Activated T-cell treated with anti-CD3 and anti-CD28 coated beads for 4 hours (primary cell): Measurements from ENCODE around the gene SNRNP70.
"Not testable (repeated sequence)": the region's sequence is repeated elsewhere in the genome, so short reads cannot be mapped to it uniquely, and the experiment has no call there.

Experiments used
- DNase-seq: peaks from one replicate; pipeline ENCODE4 v3.0.0-alpha.2; 2020

Gene SNRNP70

DNA sequence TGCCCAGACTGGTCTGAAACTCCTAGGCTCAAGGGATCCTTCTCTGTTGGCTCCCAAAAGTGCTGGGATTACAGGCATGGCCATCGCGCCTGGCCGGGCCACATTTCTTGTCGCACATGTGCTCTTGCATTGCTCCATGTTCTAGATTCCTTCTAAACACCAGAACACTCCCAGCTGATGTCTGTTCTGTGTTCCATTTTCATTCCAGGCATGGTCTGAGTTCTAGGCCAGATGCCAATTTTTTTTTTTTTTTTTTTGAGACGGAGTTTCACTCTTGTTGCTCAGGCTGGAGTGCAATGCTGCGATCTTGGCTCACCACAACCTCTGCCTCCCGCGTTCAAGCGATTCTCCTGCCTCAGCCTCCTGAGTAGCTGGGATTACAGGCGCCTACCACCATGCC, 36.6 kb downstream of the SNRNP70 start:
- not testable (repeated sequence) for DNase-seq

DNA sequence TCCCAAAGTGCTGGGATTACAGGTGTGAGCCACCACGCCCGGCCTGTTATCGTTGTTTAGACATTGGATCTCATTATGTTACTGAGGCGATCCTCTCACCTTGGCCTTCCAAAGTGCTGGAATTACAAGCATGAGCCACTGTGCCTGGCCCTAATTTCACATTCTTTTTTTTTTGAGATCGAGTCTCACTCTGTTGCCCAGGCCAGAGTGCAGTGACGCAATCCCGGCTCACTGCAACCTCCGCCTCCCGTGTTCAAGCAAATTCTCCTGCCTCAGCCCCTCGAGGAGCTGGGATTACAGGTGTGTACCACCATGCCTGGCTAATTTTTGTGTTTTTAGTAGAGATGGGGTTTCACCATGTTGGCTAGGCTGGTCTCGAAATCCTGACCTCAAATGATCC, 38.0 kb downstream of the SNRNP70 start:
- DNase-seq, result not testable (repeated sequence)

DNA sequence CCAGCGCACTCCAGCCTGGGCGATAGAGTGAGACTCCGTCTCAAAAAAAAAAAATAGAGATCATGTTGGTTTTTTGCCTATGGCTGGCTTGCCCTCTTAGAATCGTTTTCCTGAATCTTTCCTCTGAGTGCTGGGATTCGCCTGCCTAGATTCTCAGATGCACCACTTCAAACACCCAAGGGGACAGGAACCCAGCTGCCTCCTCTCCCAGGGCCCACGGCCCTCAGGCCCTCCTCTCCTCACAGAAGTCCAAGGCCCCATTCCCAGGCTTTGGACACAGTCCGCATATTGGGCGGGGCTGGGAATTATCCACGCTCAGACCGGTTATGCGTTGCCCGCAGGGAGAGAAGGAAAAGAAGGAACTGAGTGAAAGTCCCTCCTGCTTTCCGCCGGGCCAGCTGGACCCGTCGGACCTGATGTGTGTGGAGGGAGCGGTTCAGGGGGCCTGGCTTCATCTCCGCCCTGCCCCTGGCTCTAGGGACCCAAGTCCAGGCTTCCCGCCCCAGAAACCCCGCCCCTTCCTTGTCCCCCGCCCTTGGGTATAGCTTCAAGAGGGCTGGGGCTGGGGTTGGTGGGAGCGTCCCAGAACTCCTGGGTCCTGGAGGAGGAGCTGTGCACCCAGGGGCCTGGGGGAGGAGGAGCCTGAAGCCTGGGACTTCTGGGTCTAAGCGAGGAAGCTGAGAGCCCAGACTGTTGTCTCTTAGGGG, 39.9 kb downstream of the SNRNP70 start:
- no peak for DNase-seq

DNA sequence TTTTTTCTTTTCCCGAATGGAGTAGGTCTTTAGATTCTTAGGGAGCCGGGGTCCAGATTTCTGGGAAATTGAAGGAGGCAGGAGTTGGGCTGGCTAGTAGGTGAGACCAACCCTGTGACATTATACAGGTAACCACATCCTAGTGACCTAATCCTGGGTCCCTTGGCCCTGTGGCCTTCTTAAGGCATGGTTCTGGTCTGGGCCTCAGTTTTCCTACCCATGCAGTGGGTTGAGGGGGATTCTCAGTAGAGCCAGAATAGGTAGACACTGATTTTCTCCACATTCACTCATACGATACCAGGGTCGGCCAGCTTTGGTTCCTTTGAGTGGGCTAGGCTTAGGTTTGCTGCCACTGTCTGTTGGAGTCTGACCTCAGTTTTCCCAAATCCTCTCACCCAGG, 41.3 kb downstream of the SNRNP70 start:
- no peak for DNase-seq

DNA sequence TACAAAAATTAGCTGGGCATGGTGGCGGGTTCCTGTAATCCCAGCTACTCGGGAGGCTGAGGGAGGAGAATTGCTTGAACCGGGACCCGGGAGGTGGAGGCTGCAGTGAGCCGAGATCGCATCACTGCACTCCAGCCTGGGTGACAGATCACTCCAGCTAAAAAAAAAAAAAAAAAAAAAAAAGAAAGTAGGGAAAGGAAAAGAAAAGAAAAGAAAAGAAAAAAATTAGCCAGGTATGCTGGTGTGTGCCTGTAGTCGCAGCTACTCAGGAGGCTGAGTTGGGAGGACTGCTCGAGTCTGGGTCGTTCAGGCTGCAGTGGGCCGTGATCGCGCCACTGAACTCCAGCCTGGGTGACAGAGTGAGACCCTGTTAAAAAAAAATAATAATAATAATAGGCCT, 42.0 kb downstream of the SNRNP70 start:
- DNase-seq, result not testable (repeated sequence)

DNA sequence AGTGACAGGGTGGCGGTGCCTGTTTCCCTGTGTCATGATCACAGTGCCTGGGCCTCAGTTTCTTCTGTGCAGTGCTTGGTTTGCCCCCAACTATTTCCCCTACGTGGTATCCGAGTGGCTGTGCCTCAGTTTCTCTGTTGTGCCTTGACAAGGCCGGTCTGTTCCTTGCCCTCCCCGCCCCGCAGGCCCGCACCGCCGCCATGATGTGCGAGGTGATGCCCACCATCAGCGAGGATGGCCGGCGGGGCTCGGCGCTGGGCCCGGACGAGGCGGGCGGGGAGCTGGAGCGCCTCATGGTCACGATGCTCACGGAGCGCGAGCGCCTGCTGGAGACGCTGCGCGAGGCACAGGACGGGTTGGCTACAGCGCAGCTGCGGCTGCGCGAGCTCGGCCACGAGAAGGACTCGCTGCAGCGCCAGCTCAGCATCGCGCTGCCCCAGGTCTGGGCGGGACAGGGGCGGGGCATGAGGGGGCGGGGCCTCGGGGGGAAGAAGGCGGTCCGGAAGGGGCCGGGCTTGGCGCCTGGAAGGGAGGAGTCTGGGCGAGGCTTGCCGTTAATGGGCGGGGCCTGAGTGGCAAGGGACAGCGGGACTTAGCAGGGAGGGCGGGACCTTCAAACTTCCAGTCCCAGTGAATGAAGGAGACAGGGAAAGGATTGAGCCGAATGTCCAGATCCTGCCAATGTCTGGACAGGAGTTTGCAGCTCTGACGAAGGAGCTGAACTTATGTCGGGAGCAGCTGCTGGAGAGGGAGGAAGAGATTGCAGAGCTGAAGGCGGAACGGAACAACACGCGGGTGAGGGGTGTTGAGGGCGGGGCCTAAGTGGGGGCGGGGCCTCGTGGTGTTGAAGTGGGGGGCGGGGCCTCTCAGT, 42.7 kb downstream of the SNRNP70 start:
- peak; percentile 91 for DNase-seq

DNA sequence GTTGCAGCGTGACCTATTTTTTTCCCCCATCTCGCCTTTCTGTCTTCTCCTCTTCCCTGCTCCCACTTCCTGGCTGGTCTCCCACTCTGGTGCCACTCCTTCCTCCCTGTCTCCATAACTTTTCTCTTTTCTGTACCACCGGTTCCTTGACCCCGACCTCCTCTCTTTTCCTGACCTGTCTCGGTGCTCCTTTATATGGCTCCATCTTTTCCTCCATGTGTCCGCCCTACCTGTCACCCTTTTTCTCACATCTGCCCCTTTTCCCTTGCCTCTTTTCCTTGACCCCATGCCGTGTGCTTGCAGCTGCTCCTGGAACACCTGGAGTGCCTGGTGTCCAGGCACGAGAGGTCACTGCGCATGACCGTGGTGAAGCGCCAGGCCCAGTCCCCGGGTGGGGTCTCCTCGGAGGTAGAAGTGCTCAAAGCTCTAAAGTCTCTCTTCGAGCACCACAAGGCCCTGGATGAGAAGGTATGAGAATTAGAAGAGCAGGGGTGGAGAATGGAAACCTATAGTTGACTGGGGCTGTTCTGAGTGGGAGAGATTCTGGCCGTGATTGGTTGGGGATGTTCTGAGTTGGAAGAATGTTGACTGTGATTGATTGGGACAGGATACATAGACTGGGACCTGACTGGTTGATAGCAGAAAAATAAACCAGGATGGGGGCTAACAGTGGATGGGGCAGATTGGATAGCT, 43.4 kb downstream of the SNRNP70 start:
- DNase-seq, result no peak

DNA sequence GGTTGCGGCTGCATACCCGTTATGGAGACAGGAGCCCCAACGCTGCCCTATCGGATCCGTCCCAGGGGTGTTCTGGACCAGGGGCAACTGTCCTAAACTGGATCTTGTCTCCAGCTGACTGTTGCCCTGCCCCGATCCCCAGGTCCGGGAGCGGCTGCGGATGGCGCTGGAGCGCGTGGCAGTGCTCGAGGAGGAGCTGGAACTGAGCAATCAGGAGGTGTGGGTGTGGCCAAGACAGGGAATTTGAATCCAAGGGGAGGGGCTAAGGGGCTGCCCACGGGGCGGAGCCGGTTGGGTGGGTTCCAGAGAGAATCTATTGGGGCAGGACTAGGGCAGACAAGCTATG, 44.0 kb downstream of the SNRNP70 start:
- no peak for DNase-seq

DNA sequence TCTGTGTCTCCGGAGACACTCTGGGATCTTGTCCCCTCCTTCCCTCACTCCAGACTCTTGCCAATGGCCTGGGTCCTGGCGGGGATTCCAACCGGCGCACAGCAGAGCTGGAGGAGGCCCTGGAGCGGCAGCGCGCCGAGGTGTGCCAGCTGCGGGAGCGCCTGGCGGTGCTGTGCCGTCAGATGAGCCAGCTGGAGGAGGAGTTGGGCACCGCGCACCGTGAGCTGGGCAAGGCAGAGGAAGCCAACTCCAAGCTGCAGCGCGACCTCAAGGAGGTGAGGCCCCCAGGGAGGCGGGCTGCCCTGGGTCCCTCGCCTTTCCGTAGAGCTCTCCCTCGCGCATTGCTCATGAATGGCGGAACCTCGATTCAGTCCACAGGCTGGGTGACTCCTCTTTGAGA, 45.1 kb downstream of the SNRNP70 start:
- no peak for DNase-seq

DNA sequence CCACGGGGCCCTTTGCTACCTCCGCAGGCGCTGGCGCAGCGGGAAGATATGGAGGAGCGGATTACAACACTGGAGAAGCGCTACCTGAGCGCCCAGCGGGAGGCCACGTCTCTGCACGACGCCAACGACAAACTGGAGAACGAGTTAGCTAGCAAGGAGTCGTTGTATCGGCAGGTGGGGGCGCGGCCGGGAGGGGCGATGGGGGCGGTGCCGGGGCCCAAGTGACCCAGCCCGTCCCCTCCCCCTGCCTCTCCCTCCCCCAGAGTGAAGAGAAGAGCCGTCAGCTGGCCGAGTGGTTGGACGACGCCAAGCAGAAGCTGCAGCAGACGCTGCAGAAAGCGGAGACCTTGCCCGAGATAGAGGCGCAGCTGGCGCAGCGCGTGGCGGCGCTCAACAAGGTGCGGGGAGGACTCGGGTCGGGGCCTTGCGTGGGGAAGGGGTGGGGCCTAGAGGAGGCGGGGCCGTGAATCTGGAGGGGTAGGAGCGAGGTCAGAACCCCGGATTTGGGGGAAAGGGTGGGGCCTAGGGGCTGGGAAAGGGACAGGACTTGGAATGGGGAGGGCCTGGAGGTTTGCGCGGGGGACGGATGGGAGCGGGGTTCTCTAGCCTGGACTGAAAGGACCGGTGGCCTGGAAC, 47.8 kb downstream of the SNRNP70 start:
- no peak for DNase-seq

DNA sequence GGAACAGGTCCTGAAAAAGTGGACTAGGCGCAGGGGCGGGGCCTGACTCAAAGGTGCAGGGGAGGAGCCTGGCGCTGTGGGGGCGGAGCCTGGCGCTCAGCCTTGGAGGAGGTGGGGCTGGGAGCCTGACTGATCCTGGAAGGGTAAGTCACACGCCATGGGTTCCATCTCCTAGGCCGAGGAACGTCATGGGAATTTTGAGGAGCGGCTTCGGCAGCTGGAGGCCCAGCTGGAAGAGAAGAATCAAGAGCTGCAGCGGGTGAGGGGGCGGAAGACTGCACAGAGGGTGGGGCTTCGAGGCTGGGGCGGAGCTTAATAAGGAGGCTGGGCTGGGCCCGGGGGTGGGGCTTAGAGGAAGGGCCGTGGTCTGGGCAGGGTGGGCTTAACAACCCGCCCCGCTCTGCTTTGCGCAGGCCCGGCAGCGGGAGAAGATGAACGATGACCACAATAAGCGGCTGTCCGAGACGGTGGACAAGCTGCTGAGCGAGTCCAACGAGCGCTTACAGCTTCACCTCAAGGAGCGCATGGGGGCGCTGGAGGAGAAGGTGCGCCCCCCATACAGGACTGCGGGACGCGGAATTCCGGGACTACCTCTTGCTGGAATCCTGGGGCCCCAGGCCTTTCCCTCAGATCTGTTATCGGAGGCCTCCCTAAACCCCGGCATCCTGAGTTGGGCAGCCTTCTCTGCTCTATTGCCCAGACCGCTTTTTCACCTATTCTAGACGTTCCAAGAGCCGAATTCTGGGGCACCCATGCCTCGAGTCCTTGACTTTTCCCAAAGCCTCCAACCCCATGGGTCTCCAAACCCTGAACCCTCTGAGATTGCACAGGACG, 48.6 kb downstream of the SNRNP70 start:
- no peak for DNase-seq

DNA sequence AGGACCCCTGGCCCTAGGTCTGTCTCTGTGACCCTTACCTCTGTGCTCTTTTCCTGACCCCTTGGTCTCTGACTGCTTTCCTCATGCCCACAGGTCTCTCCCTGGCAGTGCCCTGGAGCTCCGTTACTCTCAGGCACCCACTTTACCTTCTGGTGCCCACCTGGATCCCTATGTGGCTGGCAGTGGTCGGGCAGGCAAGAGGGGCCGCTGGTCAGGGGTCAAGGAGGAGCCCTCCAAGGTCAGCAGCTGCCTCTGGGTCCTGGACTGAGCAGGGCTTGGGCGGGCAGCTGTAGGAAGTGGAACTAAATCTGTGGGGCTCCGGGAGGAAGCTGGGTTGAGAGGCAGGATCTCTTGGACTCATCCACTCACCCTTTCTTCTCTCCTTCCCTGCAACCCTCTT, 50.4 kb downstream of the SNRNP70 start:
- DNase-seq, result no peak

DNA sequence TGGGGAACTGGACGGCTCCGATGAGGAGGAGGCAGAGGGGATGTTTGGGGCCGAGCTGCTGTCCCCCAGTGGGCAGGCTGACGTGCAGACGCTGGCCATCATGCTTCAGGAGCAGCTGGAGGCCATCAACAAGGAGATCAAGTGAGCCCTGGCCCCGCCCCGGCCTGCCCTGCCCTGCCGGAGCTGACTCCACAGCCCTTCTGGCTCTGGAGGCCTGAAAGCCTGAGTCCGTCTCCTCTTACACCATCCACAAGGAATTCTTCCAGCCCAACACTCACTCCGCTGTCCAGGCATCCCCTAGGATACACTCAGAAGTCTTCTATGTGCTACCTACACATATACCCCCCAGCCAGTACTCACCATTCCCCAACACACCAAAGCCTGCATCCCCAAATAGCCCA, 51.5 kb downstream of the SNRNP70 start:
- DNase-seq, result no peak

DNA sequence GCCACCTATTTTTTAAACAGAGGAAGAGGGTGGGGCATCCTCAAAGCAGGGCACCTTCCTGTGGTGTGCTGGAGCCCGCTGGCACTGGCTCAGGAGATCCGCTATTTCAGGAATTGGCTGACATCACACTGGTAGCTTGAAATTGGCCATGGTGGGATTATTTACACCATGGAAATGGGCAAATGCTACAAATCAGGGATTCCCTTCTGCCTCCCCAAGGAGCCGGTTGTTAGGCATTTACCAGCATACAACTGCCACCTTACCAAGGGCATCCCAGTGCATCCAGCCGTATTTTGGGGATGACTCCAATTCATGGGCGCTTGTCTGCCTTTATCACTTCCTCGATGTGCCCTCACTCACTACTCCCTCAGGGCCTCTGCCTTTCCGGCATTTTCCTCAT, 55.7 kb downstream of the SNRNP70 start:
- DNase-seq, result no peak

DNA sequence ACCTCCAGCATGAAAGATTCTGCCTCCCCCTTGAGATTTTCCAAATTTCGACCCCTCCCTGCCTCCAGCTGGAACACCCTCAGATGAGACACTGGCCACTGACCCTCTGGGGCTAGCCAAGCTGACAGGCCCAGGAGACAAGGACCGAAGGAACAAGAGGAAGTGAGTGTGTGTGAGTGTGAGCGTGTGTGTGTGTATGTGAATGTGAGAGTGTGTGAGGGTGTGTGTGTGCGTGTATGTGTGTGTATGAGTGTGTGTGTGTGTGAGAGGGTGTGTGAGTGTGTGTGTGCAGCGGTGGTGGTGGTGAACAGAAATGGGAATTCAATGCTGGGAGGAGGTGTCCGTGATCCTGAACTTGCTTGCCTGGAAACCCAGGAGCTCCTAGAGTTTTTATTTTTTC, 56.1 kb downstream of the SNRNP70 start:
- DNase-seq, result no peak

DNA sequence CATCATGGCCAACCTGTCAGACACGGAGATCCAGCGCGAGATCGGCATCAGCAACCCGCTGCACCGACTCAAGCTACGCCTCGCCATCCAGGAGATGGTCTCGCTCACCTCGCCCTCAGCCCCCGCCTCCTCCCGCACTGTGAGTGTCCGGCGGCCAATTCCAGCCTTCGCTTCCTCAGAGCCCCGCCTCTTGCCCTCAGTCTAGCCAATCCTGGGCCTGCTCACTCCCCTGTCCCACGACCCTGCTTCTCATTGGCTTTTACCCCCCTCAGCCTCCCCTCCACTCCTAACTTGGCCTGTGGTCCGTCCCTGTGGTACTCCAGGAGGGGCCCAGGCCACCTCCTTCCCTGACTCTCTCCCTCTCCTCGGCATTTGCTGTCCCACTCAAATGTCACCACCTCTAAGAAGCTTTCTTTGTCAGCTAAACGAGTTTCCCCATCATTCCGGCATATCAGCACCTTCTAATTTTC, 57.6 kb downstream of the SNRNP70 start:
- no peak for DNase-seq

DNA sequence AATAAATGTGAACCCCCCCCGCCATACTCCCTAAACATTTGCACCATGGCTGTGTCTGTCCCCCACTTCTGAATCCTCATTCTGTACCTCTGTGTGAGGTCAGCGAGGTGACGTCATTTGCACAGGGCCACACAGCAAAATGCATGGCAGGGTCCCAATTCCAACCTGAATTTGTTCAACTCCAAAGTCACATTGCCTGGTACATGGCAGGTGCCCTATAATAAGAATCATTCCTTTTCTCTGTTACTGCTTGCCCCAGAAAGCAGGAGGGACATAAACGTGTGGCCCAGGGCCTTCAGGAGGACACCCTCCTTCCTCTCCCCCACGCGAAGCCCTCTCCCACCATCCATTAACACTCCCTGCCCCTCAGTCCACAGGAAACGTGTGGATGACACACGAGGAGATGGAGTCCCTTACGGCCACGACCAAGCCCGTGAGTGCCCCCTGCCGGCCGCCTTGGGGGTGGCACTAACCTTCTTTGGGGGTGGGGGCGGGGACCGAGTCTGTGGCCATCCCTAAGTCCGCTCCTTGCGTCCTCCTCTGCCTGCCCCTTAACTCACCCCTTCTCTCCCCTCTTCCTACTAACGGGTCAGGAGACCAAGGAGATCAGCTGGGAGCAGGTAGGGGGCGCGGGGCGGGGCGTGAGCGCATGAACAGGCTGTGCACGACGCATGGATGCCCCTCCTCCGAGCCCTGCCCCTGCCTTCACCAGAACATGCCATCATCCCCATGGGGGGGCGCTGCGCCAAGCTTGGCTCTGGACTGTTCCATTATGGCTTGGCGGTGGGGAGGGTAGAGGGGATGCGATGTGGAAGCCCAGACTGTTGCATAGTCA, 60.5 kb downstream of the SNRNP70 start:
- peak; percentile 73 for DNase-seq

DNA sequence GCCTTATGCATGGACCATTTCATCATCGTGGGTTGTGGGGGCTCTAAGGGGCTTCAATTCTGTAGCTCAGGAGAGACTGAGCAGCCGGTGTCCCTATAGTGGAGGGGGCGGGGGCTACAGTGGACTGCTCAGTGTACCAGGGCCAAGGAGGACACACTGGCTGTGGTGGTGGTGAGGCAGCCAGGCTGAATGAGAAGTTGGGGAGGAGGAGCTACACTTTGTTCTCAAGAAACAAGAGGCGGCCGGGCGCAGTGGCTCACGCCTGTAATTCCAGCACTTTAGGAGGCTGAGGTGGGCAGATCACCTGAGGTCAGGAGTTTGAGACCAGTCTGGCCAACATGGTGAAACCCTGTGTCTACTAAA, 61.1 kb downstream of the SNRNP70 start:
- DNase-seq, result not testable (repeated sequence)

DNA sequence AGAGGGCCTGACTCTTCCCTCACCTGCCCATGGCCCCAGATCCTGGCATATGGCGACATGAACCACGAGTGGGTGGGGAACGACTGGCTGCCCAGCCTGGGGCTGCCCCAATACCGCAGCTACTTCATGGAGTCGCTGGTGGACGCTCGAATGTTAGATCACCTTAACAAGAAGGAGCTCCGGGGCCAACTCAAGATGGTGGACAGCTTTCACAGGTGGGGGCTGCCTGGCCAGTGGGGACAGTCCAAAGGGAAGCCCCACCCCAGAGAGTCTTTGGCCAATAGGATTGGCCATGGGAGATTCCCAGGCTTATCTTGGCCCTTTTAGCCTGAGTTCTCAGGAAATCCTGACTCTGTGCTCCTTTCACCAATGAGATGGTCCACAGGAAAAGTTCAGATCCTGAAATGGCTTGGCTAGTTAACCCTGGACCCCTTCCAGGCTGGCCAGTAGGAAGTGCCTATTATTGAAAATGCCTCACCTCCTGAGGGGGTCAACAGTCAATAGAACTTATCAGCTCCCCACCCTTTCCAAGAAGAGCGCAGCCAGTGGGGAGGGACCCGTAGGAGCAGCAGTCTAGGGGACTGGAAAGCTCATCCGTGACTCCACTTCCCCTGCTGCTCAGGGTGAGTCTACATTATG, 62.9 kb downstream of the SNRNP70 start:
- no peak for DNase-seq

DNA sequence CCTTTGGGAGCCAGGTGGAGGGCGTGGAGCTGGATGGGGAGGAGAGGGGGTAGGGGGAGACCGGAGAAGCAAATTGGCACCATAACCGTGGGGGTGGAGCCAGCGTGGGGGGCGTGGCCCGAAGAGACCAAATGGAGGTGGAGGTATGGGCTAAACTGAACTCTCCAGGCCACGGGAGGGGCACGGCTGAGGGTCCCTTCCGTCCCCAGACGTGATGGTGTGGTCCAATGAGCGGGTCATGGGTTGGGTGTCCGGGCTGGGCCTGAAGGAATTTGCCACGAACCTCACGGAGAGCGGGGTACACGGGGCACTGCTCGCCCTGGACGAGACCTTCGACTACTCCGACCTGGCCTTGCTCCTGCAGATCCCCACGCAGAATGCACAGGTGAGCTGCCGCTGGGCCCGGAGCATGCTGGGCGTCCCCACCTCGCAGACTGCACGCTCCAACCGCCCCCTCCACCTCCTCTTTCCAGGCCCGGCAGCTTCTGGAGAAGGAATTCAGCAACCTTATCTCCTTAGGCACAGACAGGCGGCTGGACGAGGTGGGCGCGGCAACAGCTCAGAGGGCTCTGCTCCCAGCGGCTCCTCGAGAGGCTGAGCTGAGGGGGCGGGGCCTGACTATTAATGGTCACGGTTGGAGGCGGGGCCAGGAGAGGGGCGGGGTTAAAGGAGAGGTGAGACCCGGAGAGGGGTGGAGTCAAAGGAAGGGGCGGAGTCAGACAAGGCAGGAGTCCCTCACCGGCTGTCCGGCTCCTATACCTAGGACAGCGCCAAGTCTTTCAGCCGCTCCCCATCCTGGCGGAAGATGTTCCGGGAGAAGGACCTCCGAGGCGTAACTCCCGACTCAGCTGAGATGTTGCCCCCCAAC, 63.8 kb downstream of the SNRNP70 start:
- peak; percentile 73 for DNase-seq
